HL-60/S4 treated with retinoic acid at 250 ng/mL for 4 days and 3 days (cell line): ENCODE results near the gene SLC1A2.

ENCODE experiments used
- in situ Hi-C: fragments of 300-500 bp; cut with MboI; formaldehyde crosslinking; loops from 2 replicates; pipeline ENCODE4 v1.7.0; 2022; ENCODE audit warnings: low sequenced_read_pairs

The SLC1A2 gene

DNA sequence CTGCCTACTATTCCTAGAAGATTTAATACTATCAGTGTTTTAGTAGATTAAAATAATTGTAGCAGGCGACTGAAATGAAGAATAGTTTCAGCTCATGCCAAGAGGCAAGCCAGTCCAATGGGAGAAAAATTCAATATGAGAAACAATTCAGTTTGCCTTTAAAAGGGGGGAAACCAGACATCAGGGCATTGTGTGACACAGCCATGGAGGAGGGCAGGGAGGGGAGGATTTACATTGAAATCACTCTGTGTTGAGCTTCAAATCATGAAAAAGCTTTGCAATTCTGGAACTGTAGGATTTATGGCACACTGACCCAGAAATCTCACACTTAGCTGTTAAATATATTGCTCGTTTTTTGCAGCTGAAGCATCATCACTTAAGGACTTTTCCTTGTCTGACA, 4.6 kb downstream of the SLC1A2 start:
- in situ Hi-C loops, result loop anchor here (25.0 kb wide), 1 partner anchor 827 kb away; no protein-coding TSS in a partner anchor

DNA sequence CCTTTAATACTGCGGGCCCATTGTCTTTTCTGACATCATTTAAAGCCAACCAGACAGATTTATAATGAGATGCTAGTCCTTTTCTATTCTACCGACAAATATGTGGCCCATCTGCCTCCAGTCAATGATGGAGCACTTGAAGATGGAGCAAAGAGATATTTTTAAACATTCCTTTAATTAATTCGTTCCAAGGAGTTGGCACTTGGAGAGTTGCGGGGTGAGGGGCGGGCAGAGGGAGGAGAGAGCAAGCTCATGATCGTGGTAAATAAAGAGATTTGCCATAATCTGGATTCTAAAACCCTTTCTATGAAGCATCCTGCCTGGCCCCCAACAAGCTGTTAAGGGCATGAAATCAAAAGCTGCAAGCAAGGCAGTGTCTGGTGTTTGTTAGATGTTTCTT, 5.0 kb downstream of the SLC1A2 start:
- in situ Hi-C loops, result loop anchor here (25.0 kb wide), 1 partner anchor 827 kb away; no protein-coding TSS in a partner anchor

DNA sequence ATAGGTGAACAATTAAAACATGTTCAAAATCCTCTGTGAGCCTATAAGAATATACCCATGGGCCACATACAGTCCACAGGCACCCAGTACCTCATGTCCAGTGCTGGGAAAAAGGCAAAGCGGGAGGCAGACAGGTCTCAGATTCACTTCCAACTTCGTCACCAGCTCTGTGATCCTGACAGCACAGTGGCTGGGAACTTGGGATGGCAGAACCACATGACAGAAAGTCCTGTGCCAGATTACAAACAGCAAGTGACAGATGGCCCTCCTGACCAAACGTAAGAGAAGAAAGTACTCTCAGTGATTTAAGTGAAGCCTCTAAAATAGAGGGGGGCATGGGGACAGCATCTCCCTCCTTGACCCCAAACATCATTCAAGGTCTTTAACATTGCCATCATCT, 5.8 kb downstream of the SLC1A2 start:
- in situ Hi-C loops, result loop anchor here (25.0 kb wide), 1 partner anchor 826 kb away; no protein-coding TSS in a partner anchor

DNA sequence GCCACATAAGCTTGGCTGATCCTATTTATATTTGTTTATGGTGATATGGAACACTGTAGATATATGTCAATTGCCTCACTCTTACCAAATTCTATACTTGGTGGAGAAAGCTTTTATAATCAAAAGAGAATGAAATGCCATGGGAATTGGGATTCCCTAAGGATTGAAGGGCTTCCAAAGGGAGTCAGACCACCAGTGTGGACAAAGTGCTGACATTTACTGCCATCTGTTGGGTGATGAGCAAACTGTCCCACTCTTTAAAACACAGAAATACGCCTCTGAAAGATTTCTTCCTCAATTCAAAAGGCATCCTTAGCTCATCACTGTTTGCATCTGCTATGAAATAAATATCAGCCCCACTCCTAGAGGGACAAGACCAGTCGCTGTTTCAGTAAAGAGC, 7.1 kb downstream of the SLC1A2 start:
- in situ Hi-C loops, result loop anchor here (25.0 kb wide), 1 partner anchor 825 kb away; no protein-coding TSS in a partner anchor

DNA sequence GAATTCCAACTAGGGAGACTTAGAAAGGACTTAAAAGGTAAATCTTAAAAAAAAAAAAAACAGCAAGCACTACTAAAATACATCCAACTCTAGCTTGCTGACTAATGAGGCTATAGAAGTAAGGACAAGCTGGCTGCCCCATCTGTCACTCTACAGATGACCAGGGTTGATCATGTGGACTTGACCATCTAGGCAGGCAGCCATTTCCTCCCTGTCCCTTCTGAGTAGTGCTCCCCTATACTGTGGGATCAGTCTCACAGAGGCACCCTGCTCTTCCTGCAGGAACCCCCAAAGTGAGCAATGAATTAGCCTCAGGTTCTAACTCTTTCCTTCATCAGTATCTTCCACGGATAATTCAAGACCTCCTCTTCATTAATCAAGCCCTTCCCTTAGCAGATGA, 12.3 kb downstream of the SLC1A2 start:
- in situ Hi-C loops, result loop anchor here (25.0 kb wide), 1 partner anchor 820 kb away; no protein-coding TSS in a partner anchor

DNA sequence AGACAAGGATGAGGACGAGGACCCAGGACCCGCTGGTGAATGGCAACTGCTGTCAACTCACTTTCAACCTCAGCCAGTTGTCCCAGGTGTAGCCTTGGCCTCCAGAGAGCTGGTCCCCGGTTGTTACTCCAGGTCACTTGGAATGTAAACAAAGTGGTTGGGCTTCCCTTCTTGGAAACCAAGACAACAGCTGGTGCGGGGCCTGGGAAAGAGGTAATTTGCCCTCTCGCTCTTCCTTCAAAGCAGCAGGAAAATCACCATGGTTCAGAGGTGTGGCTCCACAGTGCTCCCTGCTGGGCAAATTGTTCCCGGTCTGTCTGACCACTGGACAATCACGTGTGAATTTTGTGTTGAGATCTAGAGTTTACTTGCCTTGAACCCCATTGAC, 15.0 kb downstream of the SLC1A2 start:
- in situ Hi-C loops, result loop anchor here (25.0 kb wide), 1 partner anchor 817 kb away; no protein-coding TSS in a partner anchor

DNA sequence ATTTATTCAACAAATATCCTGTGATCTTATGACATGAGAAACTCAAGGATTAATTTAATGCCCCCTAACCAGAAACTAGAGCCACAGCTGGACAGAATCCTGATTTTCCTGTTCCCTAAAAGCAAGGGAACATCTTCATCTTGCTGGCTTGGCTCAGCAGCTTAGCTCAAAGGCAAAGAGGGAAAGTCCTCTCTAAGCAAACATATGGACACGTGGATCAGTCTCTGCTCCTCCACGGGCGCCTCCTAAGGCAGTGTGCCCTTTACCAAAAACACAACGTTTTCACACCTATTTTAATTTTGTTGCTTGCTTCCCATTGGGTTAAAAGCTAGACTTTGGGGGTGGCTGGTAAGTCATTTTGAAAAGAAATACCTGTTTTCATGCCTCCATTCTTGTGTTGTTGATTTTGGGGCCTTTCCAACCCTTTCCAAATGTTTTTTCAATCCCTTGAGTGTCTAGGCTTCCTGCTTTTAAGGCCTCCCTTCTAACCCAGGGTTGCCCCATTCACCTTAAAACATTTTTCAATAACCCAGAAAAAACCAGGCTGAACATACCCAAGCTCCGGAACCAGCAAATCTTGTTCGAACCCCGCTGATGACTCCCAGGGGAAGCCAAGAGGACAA, 15.5 kb downstream of the SLC1A2 start:
- in situ Hi-C loops, result loop anchor here (25.0 kb wide), 1 partner anchor 817 kb away; no protein-coding TSS in a partner anchor

DNA sequence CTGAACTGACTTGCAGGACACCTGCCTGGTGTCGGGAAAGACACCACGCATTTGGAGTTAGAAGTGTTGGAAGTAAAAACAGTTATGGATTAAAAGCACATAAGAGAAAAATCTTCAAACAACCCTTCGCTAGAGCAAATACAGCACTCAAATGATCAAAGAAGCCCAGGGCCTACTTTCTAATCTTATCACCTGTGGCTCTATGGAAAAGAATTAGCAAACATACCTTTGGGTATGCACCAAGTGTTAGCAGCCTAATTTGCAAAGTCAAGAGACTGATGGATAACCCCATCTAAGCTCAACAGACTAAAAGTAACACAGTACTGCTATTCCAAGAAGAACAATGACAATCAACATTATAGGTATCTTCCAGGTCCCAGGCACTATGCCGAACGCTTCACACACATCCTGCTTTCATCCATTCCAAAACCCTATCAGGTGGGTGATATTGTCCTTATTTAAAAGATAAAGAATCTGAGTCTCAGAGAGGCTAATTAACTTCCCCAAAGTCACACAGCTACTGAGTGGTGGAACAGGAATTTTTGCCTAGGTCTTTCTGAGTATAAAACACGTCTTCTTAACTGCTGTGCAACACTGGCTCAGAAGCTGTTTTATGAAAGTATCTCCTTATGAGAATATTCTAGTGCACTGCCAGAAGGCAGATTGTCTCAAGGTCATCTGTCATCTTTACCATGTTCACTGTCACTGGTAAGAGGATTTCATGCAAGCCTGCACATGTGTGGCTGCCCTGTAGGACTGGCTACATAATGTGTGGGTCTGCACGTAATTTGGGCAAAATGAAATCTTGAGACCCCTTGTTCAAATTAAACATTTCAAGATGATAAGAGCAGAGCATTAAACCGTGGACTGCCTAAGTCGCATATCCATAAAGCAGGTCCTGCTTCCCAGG, 16.4 kb downstream of the SLC1A2 start:
- in situ Hi-C loops, result loop anchor here (25.0 kb wide), 1 partner anchor 816 kb away; no protein-coding TSS in a partner anchor

DNA sequence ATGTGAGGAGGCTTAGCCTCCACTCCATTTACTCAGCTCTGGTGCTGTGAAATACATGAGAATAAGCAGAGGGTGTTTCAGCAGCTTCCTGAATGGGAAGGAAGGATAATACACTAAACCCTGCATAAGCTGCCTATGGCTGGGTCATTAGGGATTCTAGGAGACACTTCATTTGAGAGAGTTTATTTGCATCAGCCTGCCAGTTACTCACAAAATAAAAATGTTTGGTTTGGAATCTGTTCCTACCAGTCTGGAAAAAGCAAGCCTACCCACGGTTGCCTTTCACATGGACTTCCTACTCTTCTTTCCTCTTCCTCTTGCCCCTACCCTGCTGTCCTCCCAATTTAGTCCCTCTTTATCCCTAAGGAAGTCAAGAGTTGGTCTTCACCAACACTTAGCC, 20.5 kb downstream of the SLC1A2 start:
- in situ Hi-C loops, result loop anchor here (10.0 kb wide), 1 partner anchor 484 kb away; the partner anchor contains the start of genes APIP and PDHX

DNA sequence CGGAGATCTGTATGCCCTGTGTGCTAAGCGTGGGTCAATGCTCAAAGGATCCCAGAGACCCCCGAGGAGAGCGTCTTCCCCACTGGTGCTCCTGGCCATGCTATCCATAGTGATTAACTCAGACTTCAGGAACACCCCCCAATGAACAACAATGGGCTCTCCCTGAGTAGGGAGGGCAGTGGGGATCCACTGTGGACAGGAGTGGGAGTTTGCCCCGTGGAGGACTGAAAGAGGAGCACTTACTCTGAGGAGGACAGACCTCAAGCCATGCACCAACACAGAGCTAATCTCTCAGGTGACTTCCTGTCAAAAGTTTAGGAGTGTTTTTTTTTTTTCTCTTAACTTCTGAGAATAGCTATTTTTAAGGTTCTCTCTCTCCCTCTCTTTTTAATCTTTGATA, 24.4 kb downstream of the SLC1A2 start:
- in situ Hi-C loops, result loop anchor here (10.0 kb wide), 1 partner anchor 480 kb away; the partner anchor contains the start of genes APIP and PDHX

DNA sequence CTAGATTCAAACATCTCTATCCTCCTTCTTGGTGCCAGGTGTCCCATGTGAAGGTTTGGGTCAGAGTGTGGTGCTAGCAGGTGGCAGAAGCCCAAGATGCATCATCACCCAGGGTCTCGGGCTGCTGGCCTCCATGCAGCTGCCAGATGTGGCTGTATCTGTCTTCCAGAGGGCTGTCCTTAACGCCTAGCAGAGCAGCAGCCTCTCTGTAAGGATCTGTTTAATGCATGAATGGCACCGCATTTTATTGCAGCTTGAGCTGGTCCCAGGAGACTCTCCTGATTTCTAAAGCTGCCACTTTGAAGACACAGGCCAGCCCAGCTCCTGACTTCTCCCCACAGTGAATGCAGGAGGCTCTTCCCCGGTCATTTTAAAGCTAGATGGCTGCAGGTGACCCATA, 26.3 kb downstream of the SLC1A2 start:
- in situ Hi-C loops, result loop anchor here (10.0 kb wide), 1 partner anchor 478 kb away; the partner anchor contains the start of genes APIP and PDHX

DNA sequence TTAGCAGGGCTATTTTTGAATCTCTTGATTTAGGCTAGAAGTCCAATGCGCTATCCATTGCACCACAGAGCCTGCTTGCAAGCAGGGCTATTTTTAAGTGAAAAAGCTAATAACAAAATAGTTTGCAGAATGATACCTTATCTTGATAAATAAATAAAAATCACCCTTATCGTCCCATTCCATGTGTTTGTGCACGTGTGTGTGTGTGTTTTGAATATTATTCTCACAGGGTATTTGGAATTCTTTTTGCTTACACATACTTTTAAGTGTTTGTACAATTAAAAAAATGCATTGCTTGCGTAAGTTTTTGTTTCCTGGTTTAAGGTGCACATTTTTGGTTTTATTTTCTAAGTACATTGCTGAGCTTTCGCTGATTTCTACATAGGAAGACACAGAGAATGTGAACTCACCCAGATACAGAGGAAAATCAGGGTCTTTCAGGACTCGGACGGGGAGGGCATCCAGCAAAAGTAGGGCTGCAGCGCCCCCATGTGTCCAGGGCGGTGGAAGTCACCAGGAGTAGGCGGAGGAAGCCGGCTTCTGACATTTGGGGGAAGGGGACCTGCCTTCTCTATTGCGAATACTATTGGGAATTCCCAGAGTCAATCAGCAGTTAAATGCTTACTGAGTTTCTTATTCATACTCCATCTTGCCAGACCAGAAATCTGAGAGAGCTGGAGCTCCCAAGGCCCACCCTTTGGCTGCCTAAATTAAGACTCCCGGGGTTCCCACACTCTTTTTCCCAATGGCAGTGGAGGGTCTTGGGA, 27.3 kb downstream of the SLC1A2 start:
- in situ Hi-C loops, result loop anchor here (10.0 kb wide), 1 partner anchor 477 kb away; the partner anchor contains the start of genes APIP and PDHX

DNA sequence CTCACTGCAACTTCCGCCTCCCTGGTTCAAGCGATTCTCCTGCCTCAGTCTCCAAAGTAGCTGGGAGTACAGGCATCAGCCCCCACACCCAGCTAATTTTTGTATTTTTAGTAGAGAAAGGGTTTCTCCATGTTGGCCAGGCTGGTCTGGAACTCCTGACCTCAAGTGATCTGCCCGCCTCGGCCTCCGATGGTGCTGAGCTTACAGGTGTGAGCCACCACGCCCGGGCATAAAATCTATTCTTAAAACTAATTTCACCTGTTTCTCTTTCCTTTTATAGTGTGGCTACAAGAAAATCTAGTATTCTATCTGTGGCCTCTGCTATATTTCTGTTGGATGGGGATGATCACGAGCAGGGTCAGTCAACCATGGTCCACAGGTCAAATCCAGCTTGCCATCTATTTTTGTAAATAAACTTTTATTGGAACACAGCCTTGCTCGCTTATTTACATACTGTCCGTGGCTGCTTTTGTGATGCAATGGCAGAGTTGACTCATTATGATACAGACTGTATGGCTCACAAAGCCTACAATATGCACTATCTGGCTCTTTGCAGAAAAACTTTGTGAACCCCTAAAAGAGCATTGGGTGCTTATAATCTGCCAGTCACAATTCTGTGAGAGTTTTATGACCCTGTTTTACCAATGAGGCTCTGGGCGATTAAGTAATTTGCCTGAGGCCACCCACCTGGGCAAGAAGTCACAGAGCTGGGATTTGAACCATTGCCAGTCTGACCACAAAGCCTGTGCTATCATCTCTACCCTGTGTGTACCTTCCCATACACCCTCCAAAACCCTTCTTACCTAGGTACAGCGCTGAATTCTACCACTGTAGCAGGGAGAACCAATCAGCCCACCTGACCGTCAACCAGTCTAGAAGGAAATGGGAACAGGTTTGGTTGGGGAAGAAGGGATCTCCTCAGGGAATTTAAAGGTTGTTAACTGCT, 28.3 kb downstream of the SLC1A2 start:
- in situ Hi-C loops, result loop anchor here (10.0 kb wide), 1 partner anchor 476 kb away; the partner anchor contains the start of genes APIP and PDHX

DNA sequence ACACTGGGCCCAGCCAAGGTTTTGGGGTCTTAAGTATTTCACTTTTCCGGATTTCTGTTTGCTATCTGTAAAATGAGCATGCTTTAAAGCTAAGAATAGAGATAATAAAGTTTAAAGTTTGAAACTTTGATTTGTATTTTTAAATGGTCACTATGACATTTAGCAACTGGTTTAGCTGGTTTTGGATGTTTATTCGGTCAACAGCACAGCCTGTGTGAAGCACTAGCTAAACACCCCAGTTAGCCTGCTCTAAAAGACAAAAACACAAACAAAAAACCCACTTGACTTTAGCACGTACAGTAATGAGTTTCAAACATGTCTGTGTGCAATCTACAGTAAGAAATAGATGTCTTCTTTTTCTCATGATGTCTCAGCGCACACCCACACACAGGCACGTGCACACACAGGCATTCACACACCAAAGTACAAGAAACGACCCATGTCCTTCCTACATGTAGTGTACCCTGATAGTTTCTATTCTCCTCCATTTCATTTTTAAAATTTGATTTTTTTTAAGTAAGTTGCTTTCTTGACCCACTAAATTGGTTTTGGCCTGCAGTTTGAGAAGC, 29.4 kb downstream of the SLC1A2 start:
- in situ Hi-C loops, result loop anchor here (10.0 kb wide), 1 partner anchor 475 kb away; the partner anchor contains the start of genes APIP and PDHX

DNA sequence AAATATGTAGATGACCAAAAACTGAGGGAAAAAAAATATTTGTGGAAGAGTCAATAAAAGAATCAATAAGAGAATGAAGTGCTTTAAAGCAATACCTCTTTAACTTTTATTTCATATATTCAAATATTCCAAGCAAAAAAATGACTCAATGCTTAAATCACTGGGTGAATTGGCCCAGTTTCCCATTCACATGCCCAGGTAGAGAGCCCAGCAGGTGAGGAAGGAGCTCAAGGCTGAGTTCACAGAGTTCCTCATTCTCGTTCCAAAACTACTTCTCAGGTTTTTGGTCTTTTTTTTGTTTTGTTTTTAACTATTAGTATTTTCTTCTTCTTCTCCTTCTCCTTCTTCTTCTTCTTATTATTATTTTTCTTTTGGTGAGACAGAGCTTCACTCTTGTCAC, 30.2 kb downstream of the SLC1A2 start:
- in situ Hi-C loops, result no loop called here

DNA sequence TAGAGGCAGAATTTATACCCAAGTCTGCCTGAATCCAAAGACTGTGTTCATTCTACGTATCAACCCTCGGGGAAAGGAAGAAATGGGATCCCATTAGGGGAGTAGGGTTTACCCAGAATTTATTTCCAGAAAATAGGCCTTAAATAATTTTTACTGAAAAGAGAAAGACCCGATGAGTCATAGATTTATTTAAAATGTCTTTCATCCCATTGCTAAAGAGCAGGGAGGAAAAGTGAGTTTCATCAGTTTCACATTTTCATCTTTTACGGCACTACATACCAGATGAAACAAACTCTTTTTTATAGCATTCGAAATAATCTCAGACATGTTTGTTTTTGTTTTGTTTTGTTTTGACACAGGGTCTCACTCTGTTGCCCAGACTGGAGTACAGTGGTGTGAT, 31.3 kb downstream of the SLC1A2 start:
- in situ Hi-C loops, result no loop called here

DNA sequence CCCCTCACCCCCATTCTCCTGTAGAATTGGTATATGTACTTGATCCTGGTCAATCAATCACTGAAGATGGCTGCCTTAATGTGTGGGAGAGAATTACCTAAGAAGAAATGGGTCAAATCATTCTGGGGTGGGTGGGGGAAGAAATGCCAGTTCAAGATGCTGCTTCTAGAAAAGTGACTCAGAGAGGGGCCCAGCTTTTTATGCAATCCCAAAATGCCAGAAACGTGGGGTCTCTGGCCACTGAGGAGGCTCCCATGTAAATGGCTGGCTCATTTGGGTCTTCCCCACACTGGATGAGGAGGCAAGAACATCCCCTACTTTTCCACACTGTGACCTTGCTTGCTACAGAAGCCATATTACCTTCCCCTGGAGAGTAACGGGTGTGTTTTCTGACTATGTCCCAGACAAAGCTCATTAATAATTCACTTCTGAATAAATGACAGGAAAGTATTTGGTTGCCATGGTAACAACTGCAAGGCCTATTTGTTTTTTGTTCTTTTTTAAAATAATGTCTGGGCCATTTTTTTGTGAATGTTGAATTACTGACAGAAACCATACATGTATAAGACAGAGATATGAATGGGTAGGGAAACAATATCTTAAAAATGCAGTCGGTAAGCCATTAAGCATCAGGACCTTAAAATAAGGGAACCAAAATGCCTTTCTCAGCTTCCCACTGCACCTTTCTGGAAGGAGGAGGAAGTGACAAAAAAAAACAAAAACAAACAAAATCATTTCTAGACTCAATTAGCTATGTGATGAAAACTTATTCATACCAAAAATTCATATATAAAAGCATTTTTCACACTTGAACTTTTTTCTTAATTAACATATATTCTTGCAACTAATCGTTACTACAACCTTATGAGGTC, 32.0 kb downstream of the SLC1A2 start:
- in situ Hi-C loops, result no loop called here

DNA sequence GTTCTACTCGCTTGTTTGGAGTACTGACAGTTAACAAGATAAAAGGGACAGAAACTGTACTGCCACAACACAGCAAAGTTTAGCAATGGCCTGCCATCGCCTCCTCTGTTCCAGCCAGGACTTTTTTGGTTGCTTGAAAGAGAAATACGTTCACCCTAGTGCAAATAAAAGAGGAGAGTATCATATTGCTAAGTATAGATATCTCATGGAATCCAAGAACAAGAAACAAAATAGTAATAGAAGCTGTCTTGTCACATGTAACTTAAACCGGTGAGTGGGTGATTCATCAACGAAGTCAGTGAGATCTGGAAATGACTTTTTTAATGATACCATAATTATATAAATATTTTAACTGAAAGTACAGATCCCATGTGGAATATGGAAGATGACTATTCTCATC, 35.4 kb downstream of the SLC1A2 start:
- in situ Hi-C loops, result no loop called here
